Keratinocyte (primary cell): Measurements from ENCODE around the gene GAB4. TPM values are rescaled to one million over a fixed set of nuclear protein-coding genes. Genes with fewer than 3 reads are reported as not detected.

ENCODE experiments used
- DNase-seq: peaks from one replicate; pipeline ENCODE4 v3.0.0-alpha.2; 2011; ENCODE audit warnings: low read depth, missing footprints, low spot score
- FAIRE-seq: peaks from 2 replicates; lab custom pipeline; 2011; peaks lifted over from hg19 to GRCh38; lab: Jason Lieb, UNC
- H2AFZ ChIP-seq: 2 replicates; pipeline ENCODE4 v1.6.0; 2012; ENCODE audit warnings: low read length, control low read depth, inconsistent platforms; ENCODE audit not compliant: control insufficient read depth
- H3K27ac ChIP-seq: 2 replicates; pipeline ENCODE4 v1.5.1; 2011; ENCODE audit warnings: low read length; ENCODE audit not compliant: control insufficient read depth, insufficient read depth
- H3K27me3 ChIP-seq: 3 replicates; pipeline ENCODE4 v1.6.0; 2011; ENCODE audit warnings: low read length; ENCODE audit not compliant: control insufficient read depth, insufficient read depth; ENCODE audit errors: extremely low read depth
- H3K36me3 ChIP-seq, 2 experiments: 2 replicates in 1 of 2; 3 replicates in 1 of 2; pipeline ENCODE4 v1.5.1; 2011; ENCODE audit warnings: low read length in 2 of 2, mild to moderate bottlenecking in 1 of 2; ENCODE audit not compliant: control insufficient read depth in 2 of 2, insufficient read depth in 2 of 2; ENCODE audit errors: extremely low read depth in 1 of 2
- H3K4me1 ChIP-seq: 3 replicates; pipeline ENCODE4 v1.5.1; 2011; ENCODE audit warnings: low read length; ENCODE audit not compliant: control insufficient read depth, insufficient read depth; ENCODE audit errors: extremely low read depth
- H3K4me2 ChIP-seq: 3 replicates; pipeline ENCODE4 v1.6.0; 2011; ENCODE audit warnings: low read depth, low read length; ENCODE audit not compliant: control insufficient read depth, insufficient read depth; ENCODE audit errors: extremely low read depth
- H3K4me3 ChIP-seq, 3 experiments: fragments of 200-600 bp in 1 of 3; sonication (generic) in 1 of 3; 2 replicates in 2 of 3; 3 replicates in 1 of 3; pipeline ENCODE4 v1.5.1; 2011 to 2016; ENCODE audit warnings: low read length in 3 of 3, mild to moderate bottlenecking in 3 of 3, control low read depth in 2 of 3, inconsistent platforms in 1 of 3, low read depth in 1 of 3, mixed read lengths in 1 of 3, mixed run types in 1 of 3, moderate library complexity in 1 of 3; ENCODE audit not compliant: control insufficient read depth in 2 of 3, insufficient read depth in 2 of 3; ENCODE audit errors: extremely low read depth in 1 of 3
- H3K79me2 ChIP-seq: 2 replicates; pipeline ENCODE4 v1.6.0; 2012; ENCODE audit warnings: low read length; ENCODE audit not compliant: control insufficient read depth, insufficient read depth
- H3K9ac ChIP-seq: 3 replicates; pipeline ENCODE4 v1.6.0; 2011; ENCODE audit warnings: low read length; ENCODE audit not compliant: control insufficient read depth, insufficient read depth; ENCODE audit errors: extremely low read depth
- H3K9me1 ChIP-seq: 3 replicates; pipeline ENCODE4 v1.6.0; 2011; ENCODE audit warnings: low read length; ENCODE audit not compliant: control insufficient read depth, insufficient read depth; ENCODE audit errors: extremely low read depth
- H3K9me3 ChIP-seq: 2 replicates; pipeline ENCODE4 v1.5.1; 2012; ENCODE audit warnings: low read depth, low read length; ENCODE audit not compliant: control insufficient read depth
- H4K20me1 ChIP-seq: 3 replicates; pipeline ENCODE4 v1.6.0; 2011; ENCODE audit warnings: low read length; ENCODE audit not compliant: control insufficient read depth, insufficient read depth; ENCODE audit errors: extremely low read depth
- EZH2 ChIP-seq: IDR thresholded peaks from one replicate; pipeline ENCODE4 v1.6.1; 2012; ENCODE audit warnings: inconsistent platforms, mild to moderate bottlenecking, low read length, moderate library complexity
- dilution Hi-C: fragments of 300-500 bp; cut with MboI; formaldehyde crosslinking; loops from one replicate; pipeline ENCODE4 v1.7.0; 2020; ENCODE audit warnings: low sequenced_read_pairs; ENCODE audit not compliant: extremely low pct_ligation_motif_present
- polyA plus RNA-seq, 5 experiments: library from polyadenylated mRNA; depleted of rRNA in 3 of 5; stranded (reverse) in 3 of 5; stranded (forward) in 1 of 5; unstranded in 1 of 5; fragments of >200 nt; gene quantifications; 1 replicate in 1 of 5; 2 replicates in 3 of 5; 3 replicates in 1 of 5; pipeline versions ENCODE4 v1.2.1 to v1.2.3, GENCODE V29; 2011 to 2012; ENCODE audit warnings: missing spikeins in 2 of 5, low read depth in 1 of 5, low replicate concordance in 1 of 5
- TF ChIP-seq, protein P1 (sequence below), 3 experiments: IDR thresholded peaks in 1 of 3; conservative IDR thresholded peaks in 1 of 3; optimal IDR thresholded peaks in 1 of 3; 2 replicates in 2 of 3; 3 replicates in 1 of 3; pipeline versions ENCODE3 to v1.5.1; 2011; ENCODE audit warnings: low read length in 3 of 3, mild to moderate bottlenecking in 3 of 3, moderate library complexity in 2 of 3, control low read depth in 1 of 3, inconsistent platforms in 1 of 3; ENCODE audit not compliant: insufficient read depth in 2 of 3; ENCODE audit errors: extremely low read depth in 1 of 3

The GAB4 gene
- polyA plus RNA-seq, 1 donor (not counting 4 experiments of a cell fraction or from before 2014, with no cell fraction given) = not detected

GRCh38 chr22:16961477-16962186, 46.4 kb downstream of the GAB4 start:
- no peak for FAIRE-seq

DNA sequence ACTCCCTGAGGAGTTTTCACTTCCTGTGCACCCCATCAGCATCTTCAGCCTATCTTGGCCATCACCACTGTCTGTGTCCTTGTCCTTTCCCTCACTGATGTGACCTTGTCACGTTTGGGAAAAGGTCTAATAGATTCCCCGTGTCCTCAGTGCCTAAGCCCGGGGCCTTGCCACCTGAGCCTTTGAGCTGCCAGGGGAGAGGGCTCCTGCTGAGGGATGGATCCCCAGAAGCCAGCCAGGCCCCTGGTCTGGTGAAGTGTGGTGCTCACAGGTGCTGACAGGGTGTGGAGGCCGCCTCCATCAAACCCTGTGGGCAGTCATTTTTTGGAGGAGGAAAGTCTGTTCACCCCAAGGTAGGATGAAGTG, 47.2 kb downstream of the GAB4 start:
- TF ChIP-seq EZH2 = no peak
- TF ChIP-seq, protein P1, sequence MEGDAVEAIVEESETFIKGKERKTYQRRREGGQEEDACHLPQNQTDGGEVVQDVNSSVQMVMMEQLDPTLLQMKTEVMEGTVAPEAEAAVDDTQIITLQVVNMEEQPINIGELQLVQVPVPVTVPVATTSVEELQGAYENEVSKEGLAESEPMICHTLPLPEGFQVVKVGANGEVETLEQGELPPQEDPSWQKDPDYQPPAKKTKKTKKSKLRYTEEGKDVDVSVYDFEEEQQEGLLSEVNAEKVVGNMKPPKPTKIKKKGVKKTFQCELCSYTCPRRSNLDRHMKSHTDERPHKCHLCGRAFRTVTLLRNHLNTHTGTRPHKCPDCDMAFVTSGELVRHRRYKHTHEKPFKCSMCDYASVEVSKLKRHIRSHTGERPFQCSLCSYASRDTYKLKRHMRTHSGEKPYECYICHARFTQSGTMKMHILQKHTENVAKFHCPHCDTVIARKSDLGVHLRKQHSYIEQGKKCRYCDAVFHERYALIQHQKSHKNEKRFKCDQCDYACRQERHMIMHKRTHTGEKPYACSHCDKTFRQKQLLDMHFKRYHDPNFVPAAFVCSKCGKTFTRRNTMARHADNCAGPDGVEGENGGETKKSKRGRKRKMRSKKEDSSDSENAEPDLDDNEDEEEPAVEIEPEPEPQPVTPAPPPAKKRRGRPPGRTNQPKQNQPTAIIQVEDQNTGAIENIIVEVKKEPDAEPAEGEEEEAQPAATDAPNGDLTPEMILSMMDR (optimal IDR thresholded peaks at IDR 0.05 in 1 of 3, IDR thresholded peaks at IDR 0.05 in 1 of 3, conservative IDR thresholded peaks at IDR 0.05 in 1 of 3; ENCODE audit: extremely low read depth in 1 of 3, insufficient read depth in 2 of 3, low read length in 3 of 3) = no peak
- Histone ChIP-seq H3K9me1 (no peaks in the 10 kb centered on the region), H3K27ac (no peak overlapping the region), H3K27me3 (no peaks in the 10 kb centered on the region), H3K4me3 (no peak overlapping the region), H3K4me2 (no peak overlapping the region), H3K9me3 (peaks cover 8% of the 10 kb centered on the region), H3K79me2 (no peaks in the 10 kb centered on the region), H2AFZ (no peak overlapping the region), H3K36me3 (no peaks in the 10 kb centered on the region), H3K4me1 (no peaks in the 10 kb centered on the region), H4K20me1 (no peaks in the 10 kb centered on the region), H3K9ac (no peak overlapping the region)
- DNase-seq (no peak), FAIRE-seq (no peak)
- dilution Hi-C loops = no loop called here

More at GRCh38 chr22:16961477-16962186, 46.4 kb downstream of the GAB4 start:
- H3K27ac ChIP-seq = no peak overlapping the region
- dilution Hi-C loops = no loop called here
- H3K36me3 ChIP-seq = no peaks in the 10 kb centered on the region
- no peak for DNase-seq
- H4K20me1 ChIP-seq = no peaks in the 10 kb centered on the region
- H3K27me3 ChIP-seq = no peaks in the 10 kb centered on the region
- H3K9me1 ChIP-seq = no peaks in the 10 kb centered on the region
- no peaks in the 10 kb centered on the region for H3K4me1 ChIP-seq
- peaks cover 8% of the 10 kb centered on the region for H3K9me3 ChIP-seq
- TF ChIP-seq, protein P1 (optimal IDR thresholded peaks at IDR 0.05 in 1 of 3, IDR thresholded peaks at IDR 0.05 in 1 of 3, conservative IDR thresholded peaks at IDR 0.05 in 1 of 3; ENCODE audit: extremely low read depth in 1 of 3, insufficient read depth in 2 of 3, low read length in 3 of 3) = no peak
- no peak for TF ChIP-seq EZH2
- H3K9ac ChIP-seq = no peak overlapping the region
- H3K4me2 ChIP-seq = no peak overlapping the region
- H2AFZ ChIP-seq = no peak overlapping the region
- H3K79me2 ChIP-seq = no peaks in the 10 kb centered on the region
- H3K4me3 ChIP-seq = no peak overlapping the region
